ENCODE results near the gene ATP8A2.

DNA sequence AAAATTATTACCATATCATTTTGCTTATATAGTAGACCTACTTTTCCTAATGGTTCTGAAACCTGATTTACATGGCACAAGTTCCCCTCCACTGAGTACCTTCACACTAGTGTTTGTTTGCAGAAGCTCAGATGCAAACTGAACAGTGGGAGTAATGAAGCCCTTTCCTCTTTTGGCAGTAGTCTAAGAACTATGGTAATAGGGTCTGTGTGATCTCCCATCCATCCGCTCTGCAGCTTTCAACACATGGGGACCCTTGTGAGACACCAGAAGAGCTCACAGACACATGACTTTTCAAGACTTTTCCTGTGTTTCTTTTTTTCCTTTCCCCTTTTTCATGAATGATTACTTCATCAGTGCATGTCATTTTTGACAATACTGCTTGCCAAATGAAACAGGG, 336.0 kb downstream of the ATP8A2 start:
- TF ChIP-seq, protein P1, sequence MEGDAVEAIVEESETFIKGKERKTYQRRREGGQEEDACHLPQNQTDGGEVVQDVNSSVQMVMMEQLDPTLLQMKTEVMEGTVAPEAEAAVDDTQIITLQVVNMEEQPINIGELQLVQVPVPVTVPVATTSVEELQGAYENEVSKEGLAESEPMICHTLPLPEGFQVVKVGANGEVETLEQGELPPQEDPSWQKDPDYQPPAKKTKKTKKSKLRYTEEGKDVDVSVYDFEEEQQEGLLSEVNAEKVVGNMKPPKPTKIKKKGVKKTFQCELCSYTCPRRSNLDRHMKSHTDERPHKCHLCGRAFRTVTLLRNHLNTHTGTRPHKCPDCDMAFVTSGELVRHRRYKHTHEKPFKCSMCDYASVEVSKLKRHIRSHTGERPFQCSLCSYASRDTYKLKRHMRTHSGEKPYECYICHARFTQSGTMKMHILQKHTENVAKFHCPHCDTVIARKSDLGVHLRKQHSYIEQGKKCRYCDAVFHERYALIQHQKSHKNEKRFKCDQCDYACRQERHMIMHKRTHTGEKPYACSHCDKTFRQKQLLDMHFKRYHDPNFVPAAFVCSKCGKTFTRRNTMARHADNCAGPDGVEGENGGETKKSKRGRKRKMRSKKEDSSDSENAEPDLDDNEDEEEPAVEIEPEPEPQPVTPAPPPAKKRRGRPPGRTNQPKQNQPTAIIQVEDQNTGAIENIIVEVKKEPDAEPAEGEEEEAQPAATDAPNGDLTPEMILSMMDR (conservative IDR thresholded peaks at IDR 0.05) = no peak
- TF ChIP-seq ZFX (IDR thresholded peaks at IDR 0.05) = no peak
